Fibroblast of skin of left biceps (primary cell): ENCODE results near the gene KCTD7.
"Not testable (repeated sequence)": the region's sequence is repeated elsewhere in the genome, so short reads cannot be mapped to it uniquely, and the experiment has no call there.

Experiments
- DNase-seq, 2 experiments: peaks; one replicate each; pipeline ENCODE4 v3.0.0-alpha.2; 2013; ENCODE audit warnings: low read depth in 2 of 2

The KCTD7 gene

GRCh38 chr7:66654275-66655112, 25.8 kb downstream of the KCTD7 start:
- DNase-seq, result peak; percentile 92 to 94

DNA sequence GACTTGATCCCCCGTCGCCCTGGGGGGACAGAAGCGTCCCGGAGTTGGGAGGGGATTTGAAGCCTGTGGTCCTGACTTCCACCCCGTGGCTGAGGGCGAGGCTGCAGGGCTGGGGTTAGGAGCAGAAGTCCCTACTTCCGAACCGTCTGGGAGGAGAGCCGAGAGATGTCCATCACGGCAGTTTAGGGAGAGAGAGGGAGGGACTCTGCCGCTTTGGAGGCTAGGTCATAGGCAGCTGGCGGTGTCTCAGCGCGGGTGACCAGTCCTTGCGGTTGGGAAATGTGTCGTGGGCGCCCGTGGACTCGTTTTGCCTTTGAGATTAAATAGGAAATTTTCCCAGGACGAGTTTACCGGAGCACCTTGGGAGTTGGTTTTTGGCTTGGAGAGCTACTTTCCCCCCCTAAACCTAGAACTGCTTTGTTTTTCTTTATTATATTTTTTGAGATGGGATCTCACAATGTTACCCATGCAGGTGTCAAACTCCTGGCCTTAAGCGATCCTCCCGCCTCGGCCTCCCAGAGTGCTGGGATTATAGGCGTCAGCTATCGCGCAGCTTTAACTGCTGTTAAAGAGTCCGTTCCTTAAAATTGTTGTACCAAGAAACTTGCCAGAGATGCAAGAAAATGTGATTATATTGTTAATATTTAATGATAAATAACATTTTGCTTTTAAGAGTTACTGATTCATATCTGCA, 26.6 kb downstream of the KCTD7 start:
- DNase-seq, result not testable (repeated sequence)

GRCh38 chr7:66655826-66656485, 27.3 kb downstream of the KCTD7 start:
- DNase-seq, result not testable (repeated sequence)

- DNase-seq, result no peak
Measured at GRCh38 chr7:66657798-66658197, 29.1 kb downstream of the KCTD7 start.

DNA sequence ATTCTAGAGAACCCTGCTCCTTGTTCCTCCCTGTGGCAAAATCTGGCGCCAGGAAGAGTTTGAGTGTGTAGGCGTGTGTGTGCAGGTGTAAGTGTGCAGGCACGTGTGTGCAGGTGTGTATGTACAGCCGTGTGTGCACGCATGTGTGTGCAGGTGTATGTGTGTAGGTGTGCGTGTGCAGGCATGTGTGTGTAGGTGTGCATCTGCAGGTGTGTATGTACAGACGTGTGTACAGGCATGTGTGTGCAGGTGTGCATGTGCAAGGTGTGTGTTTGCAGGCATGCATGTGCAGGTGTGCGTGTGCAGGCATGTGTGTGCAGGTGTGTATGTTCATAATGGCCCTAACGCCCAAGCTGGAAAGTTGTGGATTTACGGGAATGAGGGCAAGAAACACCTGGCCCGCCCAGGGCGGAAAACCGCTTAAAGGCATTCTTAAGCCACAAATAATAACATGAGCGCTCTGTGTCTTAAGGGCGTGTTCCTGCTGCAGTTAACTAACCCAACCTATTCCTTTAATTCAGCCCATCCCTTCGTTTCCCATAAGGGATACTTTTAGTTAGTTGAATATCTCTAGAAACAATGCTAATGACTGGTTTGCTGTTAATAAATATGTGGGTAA, 34.1 kb downstream of the KCTD7 start:
- no peak for DNase-seq

DNA sequence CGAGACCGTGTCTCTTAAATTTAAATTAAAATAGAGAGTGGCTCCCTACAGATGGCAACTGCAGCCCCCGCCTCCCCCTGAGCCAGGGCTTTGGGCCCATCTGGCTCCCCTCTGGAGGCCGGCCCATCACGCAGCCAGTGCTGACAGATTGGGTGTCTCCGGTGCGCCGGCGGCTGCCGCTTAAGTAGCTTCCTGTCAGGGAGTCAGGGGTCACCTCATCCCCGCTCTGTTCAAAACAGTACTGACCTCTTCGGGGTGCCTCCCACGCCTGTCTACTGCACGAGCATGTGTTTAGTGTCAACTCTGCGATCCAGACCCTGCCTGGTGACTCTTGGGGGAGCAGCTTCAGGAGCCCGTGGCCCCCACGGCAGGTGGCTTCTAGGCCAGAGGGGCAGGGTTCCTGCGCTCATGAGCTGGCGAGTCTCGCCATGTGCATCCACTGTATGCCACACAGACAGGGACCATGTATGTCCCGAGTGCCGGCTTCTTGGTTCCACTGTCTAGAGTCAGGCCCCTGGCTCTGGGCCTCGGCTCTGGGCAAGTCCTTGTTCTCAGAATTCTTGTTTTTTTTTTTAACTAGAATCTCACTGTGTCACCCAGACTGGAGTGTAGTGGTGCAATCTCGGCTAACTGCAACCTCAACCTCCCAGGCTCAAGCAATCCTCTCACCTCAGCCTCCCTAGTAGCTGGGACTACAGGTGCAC, 36.1 kb downstream of the KCTD7 start:
- DNase-seq, result no peak

- DNase-seq, result no peak
Measured at GRCh38 chr7:66666313-66666952, 37.8 kb downstream of the KCTD7 start.

DNA sequence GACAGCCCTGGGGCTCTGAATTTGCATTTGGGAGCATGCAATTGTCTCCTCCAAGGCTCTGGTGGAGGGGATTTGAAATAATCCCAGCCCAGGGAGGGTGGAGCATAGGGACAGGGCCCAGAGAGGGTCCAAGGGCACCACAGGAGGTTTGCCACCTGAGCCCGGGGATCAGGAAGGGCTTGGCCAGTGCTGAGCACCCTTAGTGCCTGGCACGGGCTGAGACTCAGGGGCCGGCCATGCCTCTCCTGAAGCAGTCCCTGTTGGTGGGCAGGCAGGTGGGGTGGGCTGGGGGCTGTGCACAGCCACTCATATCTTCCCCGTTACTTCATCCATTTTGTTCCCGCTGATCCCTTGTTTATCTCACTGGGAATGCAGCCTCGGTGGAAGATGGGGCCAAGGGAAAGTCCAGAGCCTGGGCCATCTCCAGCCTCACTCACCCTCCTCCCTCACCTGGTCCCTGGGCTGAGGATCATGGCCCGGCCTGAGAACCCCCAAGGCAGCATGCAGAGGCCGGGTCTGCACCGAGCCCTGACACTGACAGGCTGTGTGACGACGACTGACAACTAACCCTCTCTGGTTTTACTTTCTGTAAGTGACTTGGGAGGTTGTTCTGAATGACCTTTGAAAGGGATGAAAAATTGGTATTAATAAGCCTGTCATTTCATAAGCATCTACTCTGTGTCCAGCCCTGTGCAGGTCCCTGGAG, 38.5 kb downstream of the KCTD7 start:
- DNase-seq, result no peak

DNA sequence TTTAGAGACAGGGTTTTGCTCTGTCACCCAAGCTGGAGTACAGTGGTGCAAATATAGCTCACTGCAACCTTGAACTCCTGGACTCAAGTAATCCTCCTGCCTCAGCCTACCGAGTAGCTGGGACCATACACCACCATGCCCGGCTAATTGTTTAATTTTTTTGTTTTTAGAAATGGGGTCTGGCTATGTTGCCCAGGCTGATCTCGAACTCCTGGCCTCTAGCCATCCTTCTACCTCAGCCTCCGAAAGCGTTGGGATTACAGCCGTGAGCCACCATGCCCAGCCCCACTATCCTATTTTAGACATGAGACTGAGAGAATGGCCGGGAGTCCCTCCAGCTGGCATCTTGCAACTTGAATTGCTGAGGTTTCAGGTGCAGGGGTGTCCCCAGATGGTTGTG, 39.4 kb downstream of the KCTD7 start:
- DNase-seq, result no peak

DNA sequence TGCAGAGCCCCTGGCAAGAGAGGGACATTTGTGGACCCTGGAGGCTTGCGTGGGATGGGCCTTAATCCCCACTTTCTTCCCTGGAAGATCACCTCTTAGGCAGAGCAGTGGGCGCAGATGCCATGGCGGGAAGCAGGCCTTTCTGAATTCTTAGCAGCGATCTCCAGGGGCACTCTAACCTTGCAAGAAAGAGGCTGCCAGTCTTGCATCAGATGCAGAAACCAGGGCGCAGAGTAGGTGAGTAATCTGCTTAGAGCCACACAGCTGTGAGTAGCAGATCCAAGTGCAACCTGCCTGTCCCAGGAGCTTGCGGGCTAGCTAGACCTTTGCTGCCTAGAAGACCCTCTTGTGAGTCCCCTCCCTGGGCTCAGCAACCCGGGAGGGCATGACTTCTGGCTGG, 40.0 kb downstream of the KCTD7 start:
- DNase-seq, result no peak

DNA sequence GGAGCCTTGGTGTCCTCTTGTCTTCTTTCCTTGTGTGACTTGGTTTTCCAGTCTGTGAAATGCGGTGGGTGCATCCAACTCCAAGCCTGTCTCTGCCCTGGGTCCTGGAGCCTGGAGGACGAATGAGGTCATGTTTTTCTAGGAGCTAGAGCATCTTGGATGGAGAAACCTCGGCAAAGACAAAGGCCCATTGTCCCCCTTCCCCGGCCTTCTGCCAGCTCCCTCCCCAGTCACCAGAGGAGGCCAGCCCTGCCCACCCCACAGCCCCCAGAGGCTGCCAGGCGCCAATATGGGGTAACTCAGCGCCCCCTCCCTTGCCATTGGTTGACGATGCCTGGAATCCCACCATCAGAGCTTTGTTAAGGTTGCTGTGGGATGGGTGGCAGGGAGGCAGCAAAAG, 40.4 kb downstream of the KCTD7 start:
- DNase-seq, result no peak

- no peak for DNase-seq
Measured at GRCh38 chr7:66669496-66669895, 40.8 kb downstream of the KCTD7 start.

GRCh38 chr7:66671034-66671433, 42.4 kb downstream of the KCTD7 start:
- DNase-seq, result no peak

DNA sequence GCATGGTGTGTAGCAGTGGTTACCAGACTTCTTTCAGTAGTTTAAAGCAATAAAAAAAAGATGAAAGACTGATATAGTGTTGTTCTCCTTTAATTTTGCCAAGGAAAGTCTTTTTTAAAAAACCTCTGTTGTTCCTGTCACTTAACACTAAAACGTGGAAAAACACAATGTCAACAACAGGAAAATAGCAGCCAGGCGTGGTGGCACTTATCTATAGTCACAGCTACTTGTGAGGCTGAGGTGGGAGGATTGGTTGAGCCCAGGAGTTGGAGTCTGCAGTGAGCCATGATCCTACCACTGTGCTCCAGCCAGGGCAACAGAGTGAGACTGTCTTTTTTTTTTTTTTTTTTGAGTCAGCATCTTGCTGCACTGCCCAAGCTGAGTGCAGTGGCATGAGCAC, 42.8 kb downstream of the KCTD7 start:
- DNase-seq, result not testable (repeated sequence)

DNA sequence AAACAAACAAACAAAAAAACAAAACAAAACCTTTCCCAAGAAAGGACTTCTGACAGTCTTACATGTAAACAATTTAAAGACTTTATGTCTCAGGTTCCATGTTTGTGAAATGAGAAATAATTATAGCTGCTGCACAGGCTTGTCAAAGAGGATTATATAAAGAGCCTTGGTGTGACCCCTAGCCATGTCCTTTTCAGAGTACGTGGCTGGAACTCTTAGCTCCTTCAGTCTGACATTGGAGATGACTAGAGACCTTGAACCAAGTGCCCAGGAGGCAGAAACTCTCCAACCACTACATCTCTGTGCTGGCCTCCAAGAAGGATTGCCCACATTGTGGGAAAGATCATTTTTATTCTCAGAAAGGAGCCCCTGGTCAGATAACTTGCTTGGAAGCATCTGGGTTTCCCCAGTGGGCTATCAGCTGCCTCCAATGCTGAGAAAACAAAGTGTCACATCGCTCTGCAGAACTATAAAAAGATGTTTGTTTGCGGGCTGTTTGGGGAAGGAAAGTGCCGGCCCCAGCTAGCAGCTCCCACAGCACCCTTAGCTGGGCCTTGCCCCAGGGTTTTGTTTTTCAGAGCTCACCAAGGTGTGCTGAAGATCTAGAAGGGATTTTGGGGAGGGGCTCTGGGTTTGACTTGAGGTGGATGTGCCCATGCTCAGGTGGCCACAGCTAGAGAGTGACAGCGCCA, 43.9 kb downstream of the KCTD7 start:
- DNase-seq, result not testable (repeated sequence)

GRCh38 chr7:66673124-66673640, 44.5 kb downstream of the KCTD7 start:
- DNase-seq, result not testable (repeated sequence)

GRCh38 chr7:66679633-66680244, 51.1 kb downstream of the KCTD7 start:
- DNase-seq, result no peak

DNA sequence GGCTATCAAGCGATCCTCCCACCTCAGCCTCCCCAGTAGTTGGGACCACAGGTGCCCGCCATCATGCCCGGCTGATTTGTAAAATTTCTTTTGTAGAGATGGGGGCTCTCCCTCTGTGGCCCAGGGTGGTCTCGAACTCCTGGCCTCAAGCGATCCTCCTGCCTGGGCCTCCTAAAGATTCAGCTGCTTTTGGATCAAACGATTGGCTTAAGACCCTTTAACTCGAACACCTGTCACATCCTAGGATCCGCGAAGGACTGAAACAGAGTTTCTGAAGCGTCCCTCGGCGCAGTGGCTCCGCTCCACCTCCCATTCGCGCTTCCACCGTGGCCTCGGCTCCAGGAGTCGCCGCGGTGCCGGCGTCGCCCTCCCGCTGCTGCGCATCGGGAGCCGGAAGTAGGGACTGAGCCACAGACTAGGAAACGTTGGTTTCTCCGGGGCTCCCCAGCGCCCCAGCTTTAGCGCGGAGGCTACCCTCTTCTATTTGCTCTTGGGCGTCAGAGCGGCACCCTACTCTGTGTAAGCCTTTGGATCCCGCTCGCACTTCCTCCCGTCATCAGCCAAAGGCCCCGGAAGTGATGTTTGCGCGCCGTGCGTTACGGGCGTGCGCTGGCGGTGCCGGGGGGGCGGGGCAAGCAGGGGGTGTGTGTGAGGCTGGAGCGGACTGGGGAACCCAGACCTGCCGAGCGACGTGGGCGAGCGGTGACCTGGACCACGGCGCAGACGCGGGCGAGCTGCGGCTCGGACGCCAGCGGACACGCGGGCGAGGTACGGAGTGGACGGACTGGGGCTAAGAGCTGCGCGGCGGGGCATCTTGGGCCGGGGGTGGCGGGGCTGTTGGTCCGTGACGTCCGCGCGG, 53.0 kb downstream of the KCTD7 start:
- DNase-seq, result peak; percentile 69 to 75
